Measurements from ENCODE around the gene CACNB2.

Gene CACNB2

GRCh38 chr10:18233775-18234174 lies 93.6 kb downstream of the CACNB2 start:
- no peak for DNase-seq

GRCh38 chr10:18235477-18235876 lies 95.3 kb downstream of the CACNB2 start:
- no peak for DNase-seq

- DNase-seq, result no peak
Observed at GRCh38 chr10:18236756-18237155, 96.5 kb downstream of the CACNB2 start.

- no peak for DNase-seq
Observed at GRCh38 chr10:18238870-18239485, 98.8 kb downstream of the CACNB2 start.

GRCh38 chr10:18240185-18240882 lies 100.1 kb downstream of the CACNB2 start:
- no peak for DNase-seq

- DNase-seq, result no peak
Observed at GRCh38 chr10:18246967-18247366, 106.7 kb downstream of the CACNB2 start.

- no peak for DNase-seq
Observed at GRCh38 chr10:18252086-18252485, 111.9 kb downstream of the CACNB2 start.

GRCh38 chr10:18254086-18254485 lies 113.9 kb downstream of the CACNB2 start:
- no peak for DNase-seq

- DNase-seq, result no peak
Observed at GRCh38 chr10:18254692-18255091, 114.5 kb downstream of the CACNB2 start.

- no peak for DNase-seq
Observed at GRCh38 chr10:18260310-18260922, 120.2 kb downstream of the CACNB2 start.

GRCh38 chr10:18261063-18261610 lies 120.9 kb downstream of the CACNB2 start:
- no peak for DNase-seq

- no peak for DNase-seq
Observed at GRCh38 chr10:18261768-18262231, 121.6 kb downstream of the CACNB2 start.

GRCh38 chr10:18264466-18265050 lies 124.3 kb downstream of the CACNB2 start:
- DNase-seq, result no peak

- no peak for DNase-seq
Observed at GRCh38 chr10:18268005-18268404, 127.8 kb downstream of the CACNB2 start.

- no peak for DNase-seq
Observed at GRCh38 chr10:18271491-18271890, 131.3 kb downstream of the CACNB2 start.

- DNase-seq, result no peak
Observed at GRCh38 chr10:18273039-18273438, 132.8 kb downstream of the CACNB2 start.

GRCh38 chr10:18278181-18278580 lies 138.0 kb downstream of the CACNB2 start:
- DNase-seq, result no peak

GRCh38 chr10:18279173-18279572 lies 138.9 kb downstream of the CACNB2 start:
- no peak for DNase-seq

GRCh38 chr10:18282094-18282493 lies 141.9 kb downstream of the CACNB2 start:
- no peak for DNase-seq

GRCh38 chr10:18290651-18291313 lies 150.6 kb downstream of the CACNB2 start:
- no peak for DNase-seq

GRCh38 chr10:18293536-18294510 lies 153.6 kb downstream of the CACNB2 start:
- DNase-seq, result no peak

- no peak for DNase-seq
Observed at GRCh38 chr10:18294633-18295032, 154.4 kb downstream of the CACNB2 start.
